Calu3 (cell line): ENCODE results near the gene ZMAT3. TPM values are rescaled to one million over a fixed set of nuclear protein-coding genes. Genes with fewer than 3 reads are reported as not detected.

ENCODE experiments used
- BruUV-seq: library from RNA; stranded (reverse); fragments of 400-500 nt; replicated peaks from 2 replicates; lab custom pipeline; 2021; lab: Mats Ljungman, UMichigan
- CTCF ChIA-PET: fragments of 300-600 bp; sonication (Branson Sonifier 250); formaldehyde crosslinking; loops from one replicate; lab custom pipeline; 2022; ENCODE audit warnings: antibody characterized with exemption; lab: Charles Lee
- DNase-seq: peaks from one replicate; pipeline ENCODE4 v3.0.0; 2022
- H3K27ac Mint-ChIP-seq: one replicate; pipeline ENCODE4 v1.8.0; 2022; ENCODE audit warnings: mixed read lengths; ENCODE audit not compliant: unreplicated experiment
- H3K27me3 Mint-ChIP-seq: one replicate; pipeline ENCODE4 v1.8.0; 2022; ENCODE audit warnings: mixed read lengths; ENCODE audit not compliant: unreplicated experiment
- H3K36me3 Mint-ChIP-seq: one replicate; pipeline ENCODE4 v1.8.0; 2022; ENCODE audit warnings: mild to moderate bottlenecking, moderate library complexity, mixed read lengths; ENCODE audit not compliant: insufficient read depth, unreplicated experiment
- H3K4me1 Mint-ChIP-seq: one replicate; pipeline ENCODE4 v1.8.0; 2022; ENCODE audit warnings: mild to moderate bottlenecking, low read depth, mixed read lengths; ENCODE audit not compliant: unreplicated experiment
- H3K4me3 Mint-ChIP-seq: one replicate; pipeline ENCODE4 v1.8.0; 2022; ENCODE audit warnings: mild to moderate bottlenecking, low read depth, moderate library complexity, mixed read lengths; ENCODE audit not compliant: unreplicated experiment
- H3K9me3 Mint-ChIP-seq: one replicate; pipeline ENCODE4 v1.8.0; 2022; ENCODE audit warnings: low read depth, mixed read lengths; ENCODE audit not compliant: unreplicated experiment
- CTCF ChIP-seq: fragments of 200-600 bp; IDR thresholded peaks from one replicate; pipeline ENCODE4 v1.8.0; 2022; ENCODE audit warnings: antibody characterized with exemption; ENCODE audit not compliant: unreplicated experiment
- intact Hi-C: fragments of 100-400 bp; cut with micrococcal nuclease; formaldehyde crosslinking; loops from one replicate; pipeline ENCODE4 v1.10.0; 2022; ENCODE audit not compliant: unreplicated experiment
- total RNA-seq: library from RNA; stranded (reverse); gene quantifications from 2 replicates; pipeline ENCODE4 v1.2.3, GENCODE V29; 2022

The ZMAT3 gene
- total RNA-seq, 1 experiment from 2014 or later = 12.1 TPM

- CTCF ChIA-PET = interaction anchor here (0.6 to 1.0 kb wide), 6 partner anchors 9 to 1211 kb away, joined by 3 to 4 read pairs (median 3); no protein-coding TSS in a partner anchor
- Mint-ChIP-seq H3K9me3 (no peaks in the 10 kb centered on the region), H3K4me1 (no peaks in the 10 kb centered on the region), H3K27ac (no peak overlapping the region), H3K4me3 (no peak overlapping the region), H3K27me3 (no peaks in the 10 kb centered on the region), H3K36me3 (no peaks in the 10 kb centered on the region)
- no TSS peak for BruUV-seq
- intact Hi-C loops = loop anchor here (2.0 kb wide), 1 partner anchor 84 kb away; no protein-coding TSS in a partner anchor
- DNase-seq = no peak
- no peak for TF ChIP-seq CTCF
Observed at GRCh38 chr3:179098388-179099077, 26.9 kb upstream of the ZMAT3 start.

GRCh38 chr3:179093807-179094206 lies 22.2 kb upstream of the ZMAT3 start:
- Mint-ChIP-seq H3K36me3 (no peaks in the 10 kb centered on the region), H3K27me3 (no peaks in the 10 kb centered on the region), H3K9me3 (no peaks in the 10 kb centered on the region), H3K4me3 (no peak overlapping the region), H3K27ac (no peak overlapping the region), H3K4me1 (no peaks in the 10 kb centered on the region)
- BruUV-seq = no TSS peak
- TF ChIP-seq CTCF = no peak
- CTCF ChIA-PET = no interaction called here
- no peak for DNase-seq
- intact Hi-C loops = no loop called here

GRCh38 chr3:179091113-179091512 lies 19.5 kb upstream of the ZMAT3 start:
- Mint-ChIP-seq H3K27me3 (no peaks in the 10 kb centered on the region), H3K36me3 (no peaks in the 10 kb centered on the region), H3K4me1 (no peaks in the 10 kb centered on the region), H3K9me3 (no peaks in the 10 kb centered on the region), H3K27ac (no peak overlapping the region), H3K4me3 (no peak overlapping the region)
- TF ChIP-seq CTCF = no peak
- intact Hi-C loops = no loop called here
- DNase-seq = no peak
- no TSS peak for BruUV-seq
- CTCF ChIA-PET = no interaction called here

- Mint-ChIP-seq H3K9me3 (no peaks in the 10 kb centered on the region), H3K27ac (no peak overlapping the region), H3K4me1 (no peaks in the 10 kb centered on the region), H3K27me3 (no peaks in the 10 kb centered on the region), H3K36me3 (no peaks in the 10 kb centered on the region), H3K4me3 (no peak overlapping the region)
- intact Hi-C loops = no loop called here
- no peak for TF ChIP-seq CTCF
- no peak for DNase-seq
- no TSS peak for BruUV-seq
- CTCF ChIA-PET = interaction anchor here (0.7 kb wide), 1 partner anchor 10 kb away, joined by 4 read pairs; no protein-coding TSS in a partner anchor
Observed at GRCh38 chr3:179088306-179088705, 16.7 kb upstream of the ZMAT3 start.
